ENCODE results near the gene LRTM2.
"Not testable (repeated sequence)": the region's sequence is repeated elsewhere in the genome, so short reads cannot be mapped to it uniquely, and the experiment has no call there.

GRCh38 chr12:1817928-1818327, 2.4 kb upstream of the LRTM2 start:
- not testable (repeated sequence) for TF ChIP-seq CTCF, POLR2A (IDR thresholded peaks at IDR 0.05)
